Stimulated activated CD4-positive, alpha-beta T cell treated with anti-CD3 and anti-CD28 coated beads, Interleukin-2, amount 100 ng/mL, for 24 hours (primary cell): ENCODE results near the gene ORC5.
"Not testable (repeated sequence)": the region's sequence is repeated elsewhere in the genome, so short reads cannot be mapped to it uniquely, and the experiment has no call there.

Experiments
- DNase-seq, 2 donors: peaks; one replicate each; pipeline ENCODE4 v3.0.0-alpha.2; 2020

ORC5 gene

DNA sequence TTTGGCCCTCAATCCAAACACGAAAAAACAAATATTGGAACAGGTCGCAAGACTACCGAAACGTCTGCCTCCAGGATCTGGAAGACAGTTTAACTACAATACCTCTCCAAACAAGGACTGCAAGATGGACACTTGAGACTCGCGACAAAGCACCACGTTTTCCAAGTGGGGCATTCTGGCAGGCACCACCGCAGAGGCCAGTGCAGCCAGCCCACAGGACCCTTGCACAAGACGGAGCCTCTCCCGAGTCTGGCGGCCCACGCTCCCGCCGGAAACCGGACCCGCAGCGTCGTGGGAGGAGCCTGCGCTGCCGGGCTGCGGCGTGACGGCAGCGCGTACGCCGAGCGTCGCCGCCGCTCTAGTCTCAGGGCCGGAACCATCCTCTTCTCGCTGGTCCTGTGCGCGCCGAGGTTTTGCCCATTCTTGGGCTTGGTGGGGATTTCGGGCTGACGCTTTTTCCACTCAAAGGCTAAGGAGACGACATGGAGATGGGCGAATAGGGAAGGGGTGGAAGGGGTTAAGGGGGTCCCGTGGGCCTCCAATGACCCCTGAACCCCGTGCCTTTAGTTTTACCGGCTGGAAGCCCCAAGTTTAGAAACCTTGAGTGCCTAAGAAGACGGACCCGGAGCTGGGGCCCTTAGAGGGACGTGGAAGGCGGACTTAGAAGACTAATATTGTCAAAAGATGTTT lies at the start of gene ORC5:
Gene ORC5, minus strand, starts transcription at position 283 of the 690 bp plus-strand sequence. Its CDS starts 109 bp downstream, at position 174.
- peak; percentile 81 to 82 for DNase-seq

DNA sequence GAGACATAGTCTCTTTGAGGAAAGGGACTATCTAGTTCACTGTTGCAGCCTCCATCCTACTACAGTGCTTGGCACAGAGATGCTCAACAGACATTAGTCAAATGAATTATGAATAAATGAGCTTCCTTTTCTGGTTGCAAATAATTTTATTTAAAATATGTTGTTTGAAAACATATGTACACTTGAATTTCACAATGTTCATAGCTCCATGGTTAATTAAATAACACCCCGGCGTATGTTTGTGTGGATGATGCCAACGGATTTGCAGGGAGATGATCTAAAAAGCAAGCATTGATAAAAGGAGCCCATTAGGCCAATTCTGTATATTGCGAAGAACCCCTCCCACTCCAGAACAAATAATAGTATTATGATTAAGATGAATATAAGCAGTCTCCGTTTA lies 47.8 kb upstream of the ORC5 start:
- DNase-seq = no peak

DNA sequence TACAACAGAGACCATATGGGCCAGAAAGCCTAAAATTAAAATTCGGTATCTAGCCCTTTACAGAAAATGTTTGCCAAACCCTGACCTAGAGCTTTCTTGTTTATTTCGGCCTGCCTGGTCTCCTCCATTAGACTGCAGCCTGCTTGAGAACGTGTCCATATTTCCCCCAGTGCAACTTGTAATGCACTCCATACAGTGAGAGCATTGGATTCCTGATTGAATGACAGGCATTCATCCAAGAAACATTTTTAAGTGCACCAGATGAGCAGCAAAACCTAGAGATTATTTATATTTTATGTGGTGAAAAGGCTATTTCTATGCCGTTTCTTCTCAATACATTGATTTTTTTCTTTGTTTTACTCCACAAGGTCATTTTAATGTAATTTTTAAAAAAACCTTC lies 47.4 kb upstream of the ORC5 start:
- no peak for DNase-seq

DNA sequence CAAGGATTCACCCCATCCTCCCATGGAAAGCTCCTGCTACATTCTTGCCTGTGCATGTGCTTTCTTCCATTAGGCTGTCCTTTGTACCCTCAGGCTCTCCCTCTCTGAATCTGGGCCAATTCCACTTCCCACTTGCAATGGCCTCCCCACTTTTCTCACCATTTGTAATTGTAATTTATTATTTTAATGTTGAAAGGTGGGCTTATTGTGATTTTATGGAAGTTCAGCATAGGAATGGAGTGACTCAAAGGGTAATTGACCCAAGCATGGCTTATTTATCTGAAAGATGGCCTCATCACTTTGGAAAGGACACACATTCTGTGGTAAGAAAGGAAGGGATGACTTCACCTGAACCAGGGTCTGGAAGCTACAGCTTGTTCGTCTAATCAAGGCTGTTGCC lies 46.9 kb upstream of the ORC5 start:
- DNase-seq = no peak

DNA sequence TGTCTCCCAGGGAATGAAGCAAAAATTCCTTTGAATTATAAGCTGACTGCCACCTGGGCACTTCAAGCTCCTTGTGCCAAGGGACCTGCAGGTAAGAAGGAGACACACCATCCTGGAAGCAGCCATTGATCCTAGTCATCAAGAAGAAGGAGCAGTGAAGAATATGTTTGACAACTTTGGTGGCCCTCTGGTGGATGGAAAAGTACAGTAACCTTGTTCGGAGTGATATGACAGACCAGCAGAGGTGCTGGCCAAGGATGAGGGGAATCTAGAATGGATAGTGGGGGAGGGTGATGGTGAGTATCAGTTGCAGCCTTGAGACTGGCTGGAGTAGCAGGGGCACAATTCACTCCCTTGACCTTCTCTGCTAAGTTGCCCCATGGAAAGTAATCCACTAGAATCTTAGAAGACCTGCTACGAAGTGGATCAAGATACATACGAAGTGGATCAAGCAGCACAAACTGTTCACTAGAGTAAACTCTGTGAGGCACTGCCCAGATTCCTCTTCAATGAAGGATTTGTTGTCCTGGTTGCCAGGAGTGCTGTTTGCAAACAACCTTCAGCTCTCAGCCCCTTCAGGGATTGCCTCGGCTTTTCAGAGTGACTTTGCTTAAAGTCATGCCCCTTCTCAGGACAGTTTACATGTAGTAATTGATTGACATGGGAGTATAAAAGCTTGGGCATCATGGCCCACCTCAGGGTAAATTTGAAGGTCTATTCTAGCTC lies 44.8 kb upstream of the ORC5 start:
- no peak for DNase-seq

DNA sequence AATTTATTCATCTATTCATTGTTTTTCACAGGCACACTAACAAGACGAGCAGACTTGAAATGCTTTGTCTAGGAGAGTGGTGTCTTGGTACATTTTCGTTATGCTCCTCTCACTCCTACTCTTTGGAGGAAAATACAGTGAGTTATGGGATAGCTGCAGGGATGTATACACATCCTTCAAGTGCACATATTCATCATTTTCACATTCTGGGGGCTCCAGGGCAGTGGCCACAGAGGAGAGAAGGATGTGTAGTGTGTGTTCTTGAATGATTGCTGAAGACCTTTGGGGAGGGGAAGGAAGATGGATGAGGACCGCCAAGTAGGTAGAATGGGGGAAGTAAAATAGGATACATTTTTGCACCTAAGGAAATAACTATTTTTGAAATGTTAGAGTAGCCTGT lies 34.8 kb upstream of the ORC5 start:
- DNase-seq = no peak

DNA sequence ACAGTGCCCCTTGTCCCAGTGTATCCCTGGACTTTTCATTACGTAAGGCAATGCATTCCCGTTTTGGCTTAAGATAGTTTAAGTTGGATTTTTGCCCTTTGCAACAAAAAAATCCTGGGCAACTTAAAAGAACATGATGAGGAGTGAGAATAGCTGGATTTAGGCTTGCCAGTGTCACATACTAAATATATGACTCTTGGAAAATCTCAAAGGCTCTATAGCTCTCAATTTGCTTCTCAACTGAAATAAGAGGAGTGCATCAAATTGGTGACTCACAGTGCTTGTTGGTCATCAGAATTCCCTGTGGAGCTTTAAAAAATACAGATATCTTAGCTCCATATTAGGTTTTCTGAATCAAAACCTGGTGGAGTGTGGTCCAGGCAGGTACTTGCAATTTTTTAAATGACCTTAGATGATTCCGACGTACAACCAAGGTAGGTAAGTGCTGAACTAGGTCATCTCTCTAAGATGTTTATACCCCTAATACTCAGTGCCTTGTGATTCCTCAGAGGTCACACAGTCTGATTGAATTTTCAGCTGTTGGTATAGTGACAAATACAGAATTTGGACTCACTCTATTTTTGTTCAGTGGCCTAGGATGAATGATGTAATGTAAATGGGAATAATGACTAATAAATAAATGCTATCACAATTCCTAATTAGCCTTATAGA lies 33.9 kb upstream of the ORC5 start:
- no peak for DNase-seq

DNA sequence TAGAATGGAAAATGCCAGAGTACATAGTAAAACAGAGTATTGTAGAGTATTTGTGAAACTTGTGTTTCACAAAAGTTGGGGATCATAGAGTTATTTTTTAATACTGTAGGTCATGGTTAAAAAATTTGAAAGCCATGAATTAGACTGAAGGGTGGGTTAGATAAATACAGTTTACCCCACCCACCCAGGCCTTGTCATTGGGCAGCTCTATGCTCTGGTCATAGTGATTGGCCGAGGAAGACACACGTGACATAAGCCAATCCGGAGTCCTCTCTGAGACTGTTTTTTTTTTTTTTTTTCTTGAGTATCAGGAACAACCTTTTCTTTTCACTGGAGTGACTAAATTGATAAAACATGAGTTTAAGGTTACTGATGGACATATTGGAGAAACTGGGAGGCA lies 33.3 kb upstream of the ORC5 start:
- no peak for DNase-seq

DNA sequence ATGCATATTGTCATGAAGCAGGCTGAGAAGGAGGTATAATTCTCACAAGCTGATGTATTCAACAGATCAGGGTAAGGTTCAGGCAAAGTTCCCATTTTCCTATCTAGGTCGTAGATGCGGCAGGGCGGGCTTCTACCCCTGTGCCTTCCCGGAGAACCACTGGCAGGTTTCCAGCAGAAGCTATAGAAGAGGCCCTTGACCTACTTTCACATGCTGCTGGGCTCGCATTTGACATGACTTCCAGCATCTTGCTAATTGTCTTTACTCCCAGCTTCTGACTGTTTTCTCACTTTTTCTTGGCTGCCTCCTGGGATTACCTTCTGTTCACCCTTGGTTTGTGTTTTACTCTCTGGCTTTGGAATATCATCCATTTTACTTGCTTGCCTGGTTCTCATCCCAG lies 32.6 kb upstream of the ORC5 start:
- DNase-seq = no peak

DNA sequence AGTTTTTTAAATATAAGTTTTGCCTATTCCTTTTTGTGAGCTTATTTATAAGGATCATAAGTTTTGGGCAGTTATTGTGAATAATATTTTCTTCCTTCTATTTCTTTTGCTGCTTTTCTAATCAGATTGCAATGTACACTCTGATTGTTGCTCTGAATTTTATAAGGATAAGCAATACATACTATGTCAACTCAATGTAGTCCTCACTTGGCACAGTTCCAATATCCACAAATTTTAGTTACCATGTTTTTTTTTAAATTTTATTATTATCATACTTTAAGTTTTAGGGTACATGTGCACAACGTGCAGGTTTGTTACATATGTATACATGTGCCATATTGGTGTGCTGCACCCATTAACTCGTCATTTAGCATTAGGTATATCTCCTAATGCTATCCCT lies 27.2 kb upstream of the ORC5 start:
- DNase-seq = not testable (repeated sequence)

DNA sequence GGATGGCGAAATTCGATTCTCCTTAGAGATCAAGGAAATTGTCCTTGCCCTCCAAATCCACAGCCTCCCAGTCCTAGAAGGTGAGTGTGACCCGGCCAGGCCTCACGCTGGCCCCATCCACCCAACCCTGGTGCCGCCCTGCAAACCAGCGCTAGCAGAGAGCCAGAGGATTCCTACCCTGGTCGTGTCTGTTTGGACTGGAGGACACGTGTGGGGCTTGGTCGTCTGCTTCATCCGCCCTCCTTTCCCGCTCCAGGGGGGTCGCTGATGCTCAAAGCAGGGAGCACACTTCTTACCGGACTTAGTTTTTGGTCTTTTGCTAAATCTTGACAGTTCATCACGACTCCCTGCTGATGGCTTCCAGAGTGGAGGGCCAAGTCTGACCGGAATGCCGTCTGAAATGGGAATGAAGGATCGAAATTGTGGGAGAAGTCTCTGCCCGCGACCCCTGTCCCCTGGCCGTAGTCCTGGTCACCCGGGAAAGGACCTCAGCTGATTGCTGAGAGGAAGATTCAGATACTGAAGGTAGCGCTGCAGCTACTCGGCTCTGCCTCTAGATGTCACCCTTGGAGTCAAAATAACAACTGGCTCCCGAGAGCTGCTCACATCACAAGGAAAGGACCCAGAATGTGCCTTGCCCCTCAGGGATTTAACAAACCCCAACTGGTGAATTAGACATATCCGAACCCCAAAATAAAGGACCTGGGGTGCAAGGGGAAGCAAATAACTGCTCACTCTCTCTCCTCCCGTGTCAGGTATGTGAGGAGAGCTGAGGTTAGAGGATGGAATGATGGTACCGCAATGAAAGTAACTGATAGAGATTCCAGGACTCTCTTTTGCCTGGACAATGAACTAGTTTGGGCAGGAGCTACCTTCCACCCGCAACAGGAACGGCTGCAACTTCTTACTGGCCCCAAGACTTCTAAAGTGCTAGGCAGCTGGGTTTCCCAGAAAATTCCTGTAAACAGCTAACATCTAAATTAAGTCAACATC lies 23.5 kb upstream of the ORC5 start:
- DNase-seq = peak; percentile 32 to 38

DNA sequence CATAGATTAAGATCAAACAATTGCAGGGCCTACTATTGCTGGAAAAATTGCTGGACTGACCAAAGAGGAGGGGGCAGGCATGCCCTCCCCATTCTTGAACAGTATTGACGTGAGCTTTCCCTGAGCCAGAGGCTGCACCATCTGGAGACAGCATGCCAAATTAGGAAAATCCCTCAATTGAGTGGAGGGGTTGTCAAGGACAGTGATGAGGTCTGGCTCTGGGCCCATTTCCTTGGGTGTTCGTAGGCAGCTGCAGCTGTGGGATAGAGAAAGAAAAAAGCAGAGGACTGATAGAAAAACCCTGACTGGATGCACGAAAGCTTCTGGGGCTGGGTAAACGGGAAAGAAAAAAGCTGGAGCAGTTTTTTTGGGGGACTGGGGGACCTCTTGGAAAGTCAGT lies 22.8 kb upstream of the ORC5 start:
- no peak for DNase-seq

DNA sequence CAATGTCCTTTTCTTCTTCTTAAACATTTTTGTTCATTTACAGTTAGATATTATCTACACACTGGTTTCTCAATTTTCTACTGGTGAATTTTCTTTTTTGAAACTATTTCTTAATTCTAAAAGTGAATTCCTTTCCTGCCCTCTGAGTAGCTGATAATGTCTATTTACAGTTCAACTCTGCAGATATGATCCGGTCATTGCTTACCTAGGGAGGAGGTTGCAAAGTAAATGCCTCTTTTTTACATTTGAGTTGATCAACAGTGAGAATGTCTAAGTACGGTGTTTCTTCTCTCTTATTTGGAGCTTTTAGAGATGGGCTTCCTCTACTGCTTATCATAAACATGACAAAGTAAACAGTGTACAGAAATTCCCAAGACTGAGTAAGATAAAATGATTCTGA lies 20.6 kb upstream of the ORC5 start:
- no peak for DNase-seq

DNA sequence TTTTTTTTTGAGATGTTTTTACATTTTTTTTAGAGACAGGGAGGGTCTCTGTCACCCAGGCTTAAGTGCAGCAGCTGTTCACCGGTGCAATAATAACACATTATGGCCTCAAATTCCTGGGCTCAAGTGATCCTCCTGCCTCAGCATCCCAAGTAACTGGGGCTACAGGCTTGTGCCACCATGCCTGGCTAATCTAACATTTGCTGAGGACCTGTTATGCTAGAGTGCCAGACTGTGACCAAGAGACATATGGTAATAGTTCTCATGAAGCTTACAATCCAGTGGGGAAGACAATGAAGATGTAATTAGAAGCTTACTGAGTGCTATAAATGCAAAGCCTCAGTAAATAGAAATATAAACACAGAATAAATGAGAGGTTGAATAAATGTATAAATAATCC lies 17.6 kb upstream of the ORC5 start:
- no peak for DNase-seq

DNA sequence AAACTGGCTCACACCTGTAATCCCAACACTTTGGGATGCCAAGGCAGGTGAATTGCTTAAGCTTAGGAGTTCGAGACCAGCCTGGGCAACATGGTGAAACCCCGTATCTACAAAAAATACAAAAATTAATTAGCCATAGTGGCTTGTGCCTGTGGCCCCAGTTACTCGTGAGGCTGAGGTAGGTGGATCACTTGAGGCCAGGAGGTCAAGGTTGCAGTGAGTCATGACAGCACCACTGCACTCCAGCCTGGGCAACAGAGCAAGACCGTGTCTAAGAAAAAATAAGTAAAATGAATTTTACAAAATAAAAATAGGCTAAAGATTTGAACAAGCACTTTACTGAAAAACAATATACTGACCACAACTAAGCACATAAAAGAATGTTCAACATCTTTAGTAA lies 9.8 kb upstream of the ORC5 start:
- DNase-seq = no peak

DNA sequence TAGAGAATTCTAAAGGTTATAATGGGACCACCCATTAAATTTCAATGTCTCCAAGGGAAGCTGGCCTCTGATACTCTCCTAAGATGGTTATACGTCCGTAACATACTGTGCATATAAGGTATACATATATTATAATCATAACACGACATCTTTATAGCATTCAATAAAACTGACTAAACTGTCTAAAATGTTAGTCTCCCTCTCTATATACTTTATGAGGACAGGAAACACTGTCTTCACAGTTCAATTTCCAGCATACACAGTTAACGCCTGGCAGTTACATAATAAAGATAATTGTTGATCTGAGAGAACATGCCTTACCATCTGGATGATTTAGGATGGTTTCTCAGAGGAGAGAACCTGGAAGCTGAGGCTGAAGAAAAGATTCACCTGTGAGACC lies 1.2 kb upstream of the ORC5 start:
- no peak for DNase-seq

DNA sequence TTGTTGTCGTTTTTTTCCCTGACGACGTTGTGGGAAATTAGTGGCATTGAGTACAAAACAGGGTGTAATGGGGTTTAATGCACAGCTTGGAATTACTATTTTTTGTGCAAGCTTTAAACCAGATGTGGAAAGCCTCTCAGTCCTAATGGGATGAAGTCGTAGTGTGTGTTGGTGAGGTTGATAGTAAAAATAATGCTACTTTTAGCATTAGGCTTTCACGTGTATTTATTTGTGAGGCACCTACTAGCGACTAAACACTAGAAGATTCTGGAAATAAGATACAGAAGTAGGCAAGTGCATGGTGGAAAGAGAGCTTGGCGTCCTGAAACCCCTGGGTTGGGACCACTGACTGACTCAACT lies 588 bp upstream of the ORC5 start:
- DNase-seq = no peak

DNA sequence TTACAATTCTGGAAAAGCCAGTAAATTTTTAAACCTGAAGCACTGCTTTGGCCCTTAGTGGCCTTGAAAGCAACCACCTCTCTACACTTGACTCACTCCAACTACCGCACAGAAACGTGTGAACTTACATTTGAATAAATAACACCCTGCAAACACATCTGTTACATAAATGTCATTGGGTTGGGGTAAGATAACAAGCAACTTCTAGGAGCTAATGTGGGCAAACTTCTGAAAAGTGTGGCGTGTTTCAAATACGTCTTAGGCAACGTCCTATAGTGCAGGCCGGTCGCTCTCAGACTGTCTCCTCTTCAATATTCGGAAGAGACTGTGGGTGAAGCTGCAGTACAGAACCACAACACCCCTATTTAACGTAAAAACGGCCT lies 474 bp downstream of the ORC5 start:
- no peak for DNase-seq

DNA sequence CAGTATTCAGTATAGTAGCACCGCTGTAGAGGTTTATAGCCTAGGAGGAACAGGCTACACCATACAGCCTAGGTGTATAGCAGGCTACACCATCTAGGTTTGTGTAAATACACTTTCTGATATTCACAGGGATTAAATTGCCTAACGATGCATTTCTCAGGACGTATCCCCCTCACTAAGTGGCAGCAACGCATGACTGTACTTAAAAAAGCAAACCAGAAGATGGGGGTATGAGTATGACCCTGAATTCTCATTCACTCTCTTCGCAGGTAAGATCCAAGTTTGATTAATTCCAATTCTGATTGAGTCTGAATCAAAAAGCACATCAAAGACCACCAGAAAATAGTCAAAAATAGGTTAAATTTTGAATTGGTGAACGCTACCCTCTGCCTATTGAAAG lies 972 bp downstream of the ORC5 start:
- no peak for DNase-seq

DNA sequence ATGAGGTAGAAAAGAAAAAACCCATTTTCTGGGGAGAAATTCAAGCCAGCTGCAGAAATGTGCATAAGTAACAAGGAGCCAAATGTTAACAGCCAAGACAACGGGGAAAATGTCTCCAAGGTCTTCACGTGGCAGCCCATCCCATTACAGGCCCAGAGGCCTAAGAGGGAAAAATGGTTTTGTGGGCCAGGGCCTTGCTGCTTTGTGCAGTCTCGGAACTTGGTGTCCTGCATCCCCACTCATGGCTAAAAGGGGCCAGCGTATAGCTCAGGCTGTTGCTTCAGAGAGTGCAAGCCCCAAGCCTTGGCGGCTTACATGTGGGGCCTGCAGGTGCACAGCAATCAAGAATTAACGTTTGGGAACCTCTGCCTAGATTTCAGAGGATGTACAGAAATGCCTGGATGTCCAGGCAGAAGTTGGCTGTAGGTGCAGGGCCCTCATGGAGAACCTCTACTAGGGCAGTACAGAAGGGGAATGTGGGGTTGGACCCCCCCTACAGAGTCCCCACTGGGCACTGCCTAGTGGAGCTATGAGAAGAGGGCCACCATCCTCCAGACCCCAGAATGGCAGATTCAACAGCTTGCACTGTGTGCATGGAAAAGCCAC lies 9.0 kb downstream of the ORC5 start:
- DNase-seq = no peak

DNA sequence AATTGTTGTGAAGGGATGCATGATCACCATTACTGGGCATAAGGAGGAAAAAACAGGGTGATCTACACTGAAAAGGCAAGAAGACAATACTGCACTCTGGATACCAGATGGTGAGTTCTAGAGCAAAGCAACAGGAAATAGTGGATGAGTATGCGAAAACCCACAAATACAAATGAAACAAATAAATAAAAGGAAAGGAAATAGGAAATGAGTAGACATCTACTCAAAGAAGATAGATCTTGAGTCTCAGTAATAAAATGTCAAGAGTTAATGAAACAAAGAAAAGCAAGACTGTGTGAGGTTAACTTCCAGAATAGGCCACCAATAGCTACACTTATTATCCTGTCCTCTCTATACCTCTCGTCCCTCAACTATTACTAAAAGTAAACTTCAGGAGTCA lies 11.7 kb downstream of the ORC5 start:
- no peak for DNase-seq

DNA sequence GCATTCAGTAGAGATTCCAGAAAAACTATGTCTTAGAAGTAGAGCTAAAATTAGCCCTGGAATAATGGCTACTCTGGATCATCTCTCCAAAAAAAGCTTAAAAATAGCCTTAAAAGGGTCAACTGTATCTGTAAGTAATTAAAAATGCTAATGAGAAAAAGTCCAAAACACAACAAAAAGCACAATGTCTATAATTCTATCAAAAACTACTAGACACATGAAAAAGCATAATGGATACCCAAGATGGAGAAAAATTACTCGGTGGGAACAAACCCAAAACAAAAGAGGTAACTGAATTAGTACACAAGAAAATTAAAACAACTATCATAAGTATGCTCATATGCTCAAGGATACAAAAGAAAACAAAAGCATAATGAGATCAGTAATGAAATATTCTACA lies 15.4 kb downstream of the ORC5 start:
- DNase-seq = no peak

DNA sequence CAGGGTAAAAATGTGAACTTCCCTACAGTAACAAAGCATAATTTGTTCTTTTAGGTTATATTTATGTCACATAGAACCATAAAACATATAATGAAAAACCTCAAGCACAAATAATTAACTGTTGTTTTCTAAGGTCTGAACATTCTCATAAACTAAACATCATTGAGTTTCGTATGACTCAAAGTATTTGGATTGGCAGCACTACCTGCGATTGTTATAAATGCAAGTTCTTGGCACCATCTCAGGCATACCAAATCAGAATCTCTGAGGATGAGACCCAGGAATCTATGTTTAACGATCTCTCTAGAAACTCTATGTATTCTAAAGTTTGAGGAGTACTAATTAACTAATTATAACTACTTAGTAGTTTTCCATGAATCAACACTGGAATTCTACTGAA lies 22.5 kb downstream of the ORC5 start:
- no peak for DNase-seq
